ENCODE results near the gene EFL1.
"Not testable (repeated sequence)": the region's sequence is repeated elsewhere in the genome, so short reads cannot be mapped to it uniquely, and the experiment has no call there.

EFL1 gene

DNA sequence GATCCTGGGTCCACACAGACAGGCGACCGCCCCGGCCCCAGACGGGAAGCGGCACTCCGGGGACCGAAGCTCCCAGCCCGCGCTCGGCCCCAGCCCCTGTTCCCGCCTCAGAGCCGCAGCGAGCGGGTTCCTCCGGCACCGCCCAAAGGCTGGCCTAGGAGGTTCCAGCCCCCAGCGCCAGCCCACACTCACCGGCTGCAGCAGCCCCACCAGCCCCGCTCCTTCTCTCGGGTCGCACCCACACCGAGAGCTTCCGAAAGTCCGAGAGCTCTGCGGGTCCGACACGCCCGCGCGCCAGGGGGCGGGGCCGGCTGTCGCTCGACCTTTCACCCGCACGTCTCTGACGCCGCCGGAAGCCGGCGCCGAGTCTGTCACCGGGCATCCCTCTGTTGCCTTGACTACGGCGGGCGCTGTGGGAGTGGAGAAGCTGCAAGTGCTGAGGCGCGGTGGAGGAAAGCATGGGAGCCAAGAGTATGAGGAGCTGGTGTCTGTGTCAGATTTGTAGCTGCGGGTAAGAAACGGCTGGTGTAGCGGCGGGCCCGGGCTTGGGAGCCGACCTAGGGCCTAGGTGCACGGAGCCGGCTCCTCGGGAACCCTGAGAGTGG, at the start of gene EFL1, which contains the start of gene SAXO2:
Gene EFL1 (minus strand): TSS at position 313 of the 605 bp plus-strand sequence. CDS start 956 bp downstream, outside the sequence.
Gene SAXO2 (plus strand): TSS at position 397 of the 605 bp plus-strand sequence. CDS start 62 bp downstream, at position 459.
- H3K27ac ChIP-seq: peak within 1 kb of the TSS; percentile 51
- no peak for TF ChIP-seq ZFX (IDR thresholded peaks at IDR 0.05)

DNA sequence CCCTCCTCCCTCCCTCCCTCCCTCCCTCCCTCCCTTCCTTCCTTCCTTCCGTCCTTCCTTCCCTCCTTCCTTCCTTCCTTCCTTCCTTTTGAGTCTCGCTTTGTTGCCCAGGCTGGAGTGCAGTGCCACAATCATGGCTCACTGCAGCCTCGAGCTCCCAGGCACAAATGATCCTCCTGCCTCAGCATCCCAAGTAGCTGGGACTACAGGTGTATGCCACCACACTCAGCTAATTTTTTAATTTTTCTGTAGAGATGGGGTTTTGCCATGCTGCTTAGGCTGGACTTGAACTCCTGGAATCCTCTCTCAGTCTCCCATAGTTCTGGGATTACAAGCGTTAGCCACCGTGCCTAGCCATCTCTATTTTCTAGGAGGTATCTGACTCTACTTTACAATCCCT, 48.8 kb upstream of the EFL1 start:
- H3K27ac ChIP-seq: not testable (repeated sequence)

DNA sequence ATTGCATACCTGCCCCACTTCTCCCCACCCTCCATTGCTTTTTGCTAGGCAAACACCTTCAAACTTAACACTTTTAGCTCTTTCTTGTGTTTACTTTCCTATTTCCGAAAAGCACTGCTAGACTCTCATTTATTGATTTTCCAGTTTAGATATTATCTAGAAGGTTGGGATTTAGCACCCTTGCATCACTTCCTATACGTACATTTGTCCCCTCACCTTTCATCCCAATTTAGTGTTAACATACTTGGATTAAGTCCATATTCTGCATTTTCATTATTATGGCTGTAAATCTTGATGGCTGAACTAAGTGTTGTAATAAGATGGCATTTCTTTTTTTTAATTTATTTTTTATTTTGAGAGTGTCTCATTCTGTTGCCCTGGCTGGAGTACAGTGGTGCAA, 47.3 kb upstream of the EFL1 start:
- no peak for TF ChIP-seq ZFX (IDR thresholded peaks at IDR 0.05)
- TF ChIP-seq, protein P1, sequence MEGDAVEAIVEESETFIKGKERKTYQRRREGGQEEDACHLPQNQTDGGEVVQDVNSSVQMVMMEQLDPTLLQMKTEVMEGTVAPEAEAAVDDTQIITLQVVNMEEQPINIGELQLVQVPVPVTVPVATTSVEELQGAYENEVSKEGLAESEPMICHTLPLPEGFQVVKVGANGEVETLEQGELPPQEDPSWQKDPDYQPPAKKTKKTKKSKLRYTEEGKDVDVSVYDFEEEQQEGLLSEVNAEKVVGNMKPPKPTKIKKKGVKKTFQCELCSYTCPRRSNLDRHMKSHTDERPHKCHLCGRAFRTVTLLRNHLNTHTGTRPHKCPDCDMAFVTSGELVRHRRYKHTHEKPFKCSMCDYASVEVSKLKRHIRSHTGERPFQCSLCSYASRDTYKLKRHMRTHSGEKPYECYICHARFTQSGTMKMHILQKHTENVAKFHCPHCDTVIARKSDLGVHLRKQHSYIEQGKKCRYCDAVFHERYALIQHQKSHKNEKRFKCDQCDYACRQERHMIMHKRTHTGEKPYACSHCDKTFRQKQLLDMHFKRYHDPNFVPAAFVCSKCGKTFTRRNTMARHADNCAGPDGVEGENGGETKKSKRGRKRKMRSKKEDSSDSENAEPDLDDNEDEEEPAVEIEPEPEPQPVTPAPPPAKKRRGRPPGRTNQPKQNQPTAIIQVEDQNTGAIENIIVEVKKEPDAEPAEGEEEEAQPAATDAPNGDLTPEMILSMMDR (conservative IDR thresholded peaks at IDR 0.05): no peak
- H3K27ac ChIP-seq: no peak overlapping the region

DNA sequence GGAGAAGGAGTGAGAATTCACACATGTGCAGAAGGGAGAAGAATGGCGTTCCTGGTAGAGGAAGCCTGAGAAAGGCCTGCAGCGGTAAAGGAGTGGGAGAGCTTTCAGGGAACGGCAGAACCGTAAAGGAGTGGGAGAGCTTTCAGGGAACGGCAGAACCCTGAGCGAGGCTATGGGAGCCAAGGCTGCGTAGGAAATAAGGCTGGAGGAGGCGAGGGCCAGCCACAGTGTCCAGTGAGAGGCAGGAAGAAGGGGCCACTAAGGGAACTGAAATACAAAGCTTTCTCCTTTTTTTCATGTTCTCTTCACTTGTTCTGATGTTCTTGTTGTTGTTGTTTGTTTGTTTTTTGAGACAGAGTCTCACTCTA, 45.2 kb upstream of the EFL1 start:
- H3K27ac ChIP-seq: no peak overlapping the region
- TF ChIP-seq ZFX (IDR thresholded peaks at IDR 0.05): no peak

DNA sequence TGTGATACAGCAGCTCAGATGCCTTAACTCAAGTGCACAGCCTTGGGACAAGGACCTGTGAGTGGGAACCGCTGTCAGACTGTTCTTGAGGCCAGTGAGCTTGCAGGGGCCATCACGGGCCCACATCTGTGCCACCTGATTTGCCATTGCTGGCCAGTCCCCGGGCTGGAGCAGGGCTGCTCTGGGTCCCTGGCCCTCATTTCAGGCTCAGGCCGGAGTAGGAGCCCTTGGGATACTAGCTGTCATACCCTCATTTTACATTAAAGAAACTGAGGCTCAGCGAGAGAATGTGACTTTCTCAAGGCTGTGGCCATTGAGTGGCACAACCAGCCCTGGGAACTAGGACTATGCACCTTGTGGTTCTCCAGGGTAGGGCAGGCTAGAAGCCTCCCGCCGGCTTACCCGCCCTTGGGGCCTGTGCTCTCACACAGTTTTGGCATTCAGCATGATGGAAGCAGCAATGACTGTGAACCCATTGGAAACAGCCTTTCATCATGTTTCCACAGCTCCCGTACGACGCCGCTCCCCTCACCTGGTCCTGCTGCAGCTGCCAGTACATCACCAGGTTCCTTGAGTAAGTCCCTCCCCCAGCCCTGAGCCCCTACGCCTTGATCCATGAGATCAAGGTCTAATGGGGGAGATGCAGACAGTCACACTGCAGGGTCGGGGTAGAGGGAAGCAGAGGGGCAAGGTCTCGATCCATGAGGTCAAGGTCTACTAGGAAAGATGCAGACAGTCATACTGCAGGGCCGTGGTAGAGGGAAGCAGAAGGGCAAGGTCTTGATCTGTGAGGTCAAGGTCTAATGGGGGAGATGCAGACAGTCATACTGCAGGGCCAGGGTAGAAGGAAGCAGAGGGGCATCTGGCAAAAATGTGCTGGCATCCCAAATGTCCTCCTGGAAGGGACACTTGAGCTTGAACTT, 44.5 kb upstream of the EFL1 start:
- TF ChIP-seq, protein P1 (conservative IDR thresholded peaks at IDR 0.05): no peak
- TF ChIP-seq ZFX (IDR thresholded peaks at IDR 0.05): no peak
- no peak overlapping the region for H3K27ac ChIP-seq

DNA sequence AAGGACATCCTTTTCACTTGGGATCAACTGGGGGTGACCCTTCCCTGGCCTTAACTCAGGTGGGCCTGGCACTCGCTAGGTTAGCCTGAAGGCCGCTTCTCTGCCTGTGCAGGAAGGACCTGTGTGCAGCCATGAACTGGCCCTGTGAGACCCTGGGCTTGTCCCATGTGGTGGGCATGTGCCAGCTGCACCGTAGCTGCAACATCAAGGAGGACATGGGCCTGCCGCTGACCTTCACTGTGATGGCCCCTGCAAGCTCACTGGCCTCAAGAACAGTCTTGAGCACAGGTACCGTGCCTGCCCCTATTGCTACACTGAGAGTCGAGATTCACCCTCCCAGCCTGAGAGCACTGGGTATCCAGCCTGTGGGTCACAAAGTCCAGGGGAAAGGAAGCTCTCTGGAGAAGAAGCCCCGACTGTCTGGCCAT, 43.1 kb upstream of the EFL1 start:
- no peak for TF ChIP-seq ZFX (IDR thresholded peaks at IDR 0.05)
- TF ChIP-seq, protein P1 (conservative IDR thresholded peaks at IDR 0.05): no peak
- no peak overlapping the region for H3K27ac ChIP-seq

DNA sequence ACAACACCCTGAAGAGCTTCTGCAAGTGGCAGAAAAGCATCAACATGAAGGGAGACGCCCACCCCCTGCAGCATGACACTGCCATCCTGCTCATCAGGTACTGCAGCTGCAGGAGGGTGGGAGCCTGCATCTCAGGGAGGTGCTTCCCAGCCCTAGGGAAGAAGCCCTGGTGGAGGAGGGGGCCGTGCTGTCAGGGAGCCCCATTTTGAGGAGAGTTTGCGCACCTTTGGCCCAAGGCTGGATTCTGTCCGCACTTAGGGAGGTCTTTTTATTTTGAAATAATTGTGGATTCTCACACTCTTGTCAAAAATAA, 42.2 kb upstream of the EFL1 start:
- H3K27ac ChIP-seq: no peak overlapping the region
- no peak for TF ChIP-seq ZFX (IDR thresholded peaks at IDR 0.05)

DNA sequence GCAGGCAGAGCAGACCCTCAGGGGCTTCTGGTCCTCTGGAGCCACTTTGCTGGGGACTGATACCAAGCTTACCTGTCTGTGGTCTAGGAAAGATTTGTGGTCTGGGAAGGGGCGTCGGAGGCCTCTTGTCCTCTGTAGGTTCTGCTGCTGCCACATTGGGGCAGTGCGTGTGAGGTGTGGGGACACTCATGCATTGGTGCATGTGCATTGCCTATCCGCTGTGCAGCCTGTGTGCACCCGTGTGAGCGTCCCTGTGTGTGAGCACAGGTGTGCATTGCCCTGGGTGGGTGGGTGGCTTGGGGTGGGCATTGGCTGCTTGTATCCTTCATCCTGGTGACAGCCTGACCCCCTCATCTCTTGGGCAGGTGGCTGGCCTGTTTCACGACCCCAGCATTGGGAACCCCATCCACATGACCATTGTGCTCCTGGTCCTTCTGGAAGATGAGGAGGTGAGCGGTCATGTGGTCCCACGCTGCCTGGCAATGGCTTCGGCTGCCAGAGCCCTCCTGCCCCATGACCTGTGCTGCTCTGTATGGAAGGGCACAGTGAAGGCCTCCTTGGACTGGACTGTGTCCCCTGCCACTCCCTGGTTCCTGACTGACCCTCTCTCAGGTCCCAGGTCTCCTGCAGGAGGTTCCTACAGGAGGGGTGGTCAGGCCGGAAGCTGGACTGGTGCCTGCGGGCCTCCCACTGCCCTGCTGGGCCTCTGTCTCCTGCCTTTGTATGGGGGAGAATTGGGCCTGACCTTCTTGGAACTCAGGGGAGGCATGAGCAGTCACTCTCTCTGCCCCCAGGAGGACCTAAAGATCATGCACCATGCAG, 41.6 kb upstream of the EFL1 start:
- TF ChIP-seq, protein P1 (conservative IDR thresholded peaks at IDR 0.05): no peak
- TF ChIP-seq ZFX (IDR thresholded peaks at IDR 0.05): no peak
- no peak overlapping the region for H3K27ac ChIP-seq

DNA sequence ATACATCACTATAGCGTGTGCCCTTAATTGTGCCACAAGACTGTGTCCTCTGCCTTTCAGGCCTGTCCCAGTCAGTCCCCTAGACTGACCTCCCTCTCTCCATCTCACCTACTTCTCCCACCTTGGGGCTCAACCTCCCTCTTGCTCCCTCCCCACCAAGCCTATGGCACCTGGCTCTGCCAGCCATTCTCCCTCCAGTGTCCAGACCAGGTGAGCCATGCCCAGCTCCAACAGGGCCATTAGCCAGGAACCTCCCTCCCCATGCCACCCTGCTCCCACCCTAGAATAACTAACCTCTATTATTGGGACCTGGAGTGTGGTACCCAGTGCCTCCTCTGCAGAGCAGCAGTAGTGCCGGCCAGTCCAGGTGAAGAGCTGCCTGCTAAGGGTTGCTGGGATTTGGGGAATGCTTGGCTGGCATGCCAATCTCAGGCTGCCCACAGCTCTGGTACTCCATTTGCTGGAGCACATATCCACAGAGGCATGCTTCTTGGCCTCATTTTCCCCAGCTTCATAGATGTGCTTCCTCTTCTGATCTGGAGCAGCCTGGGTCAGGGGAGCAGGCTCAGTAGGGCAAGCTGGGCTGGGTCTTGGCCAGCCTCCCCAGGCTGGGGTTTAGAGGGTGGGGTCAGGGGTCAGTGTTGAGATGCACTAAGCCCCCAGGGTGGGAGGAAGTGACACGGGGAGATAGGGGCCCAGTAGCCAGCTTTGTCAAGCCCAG, 38.9 kb upstream of the EFL1 start:
- TF ChIP-seq, protein P1 (conservative IDR thresholded peaks at IDR 0.05): no peak
- TF ChIP-seq ZFX (IDR thresholded peaks at IDR 0.05): no peak

More for the DNA sequence above, 38.9 kb upstream of the EFL1 start:
- H3K27ac ChIP-seq: no peak overlapping the region

Measured in C4-2B (cell line).